H54 (cell line): ENCODE results near the gene GAGE12H.
"Not testable (repeated sequence)": the region's sequence is repeated elsewhere in the genome, so short reads cannot be mapped to it uniquely, and the experiment has no call there.

Source experiments
- DNase-seq: peaks from one replicate; pipeline ENCODE4 v3.0.0; 2011; ENCODE audit warnings: low spot score, mixed read lengths; ENCODE audit not compliant: insufficient read length
- FAIRE-seq: peaks from 3 replicates; lab custom pipeline; 2011; peaks lifted over from hg19 to GRCh38; lab: Jason Lieb, UNC
- POLR2A ChIP-seq: IDR thresholded peaks from 2 replicates; pipeline ENCODE4 v1.6.1; 2011; ENCODE audit warnings: low read depth, mild to moderate bottlenecking, low read length

The GAGE12H gene, protein sequence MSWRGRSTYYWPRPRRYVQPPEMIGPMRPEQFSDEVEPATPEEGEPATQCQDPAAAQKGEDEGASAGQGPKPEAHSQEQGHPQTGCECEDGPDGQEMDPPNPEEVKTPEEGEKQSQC

DNA sequence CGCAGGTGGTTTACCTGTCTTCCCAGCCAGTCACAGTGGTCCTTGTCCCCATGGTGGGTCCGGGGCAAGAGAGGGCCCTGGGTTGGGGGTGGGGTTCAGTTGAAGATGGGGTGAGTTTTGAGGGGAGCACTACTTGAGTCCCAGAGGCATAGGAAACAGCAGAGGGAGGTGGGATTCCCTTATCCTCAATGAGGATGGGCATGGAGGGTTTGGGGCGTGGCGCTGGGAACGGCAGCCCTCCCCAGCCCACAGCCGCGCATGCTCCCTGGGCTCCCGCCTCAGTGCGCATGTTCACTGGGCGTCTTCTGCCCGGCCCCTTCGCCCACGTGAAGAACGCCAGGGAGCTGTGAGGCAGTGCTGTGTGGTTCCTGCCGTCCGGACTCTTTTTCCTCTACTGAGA is at the start of gene GAGE12H:
GAGE12H (plus strand) TSS at position 301 of the 400 bp plus-strand sequence. CDS start 1,155 bp downstream, outside the sequence.
- not testable (repeated sequence) for FAIRE-seq, DNase-seq

DNA sequence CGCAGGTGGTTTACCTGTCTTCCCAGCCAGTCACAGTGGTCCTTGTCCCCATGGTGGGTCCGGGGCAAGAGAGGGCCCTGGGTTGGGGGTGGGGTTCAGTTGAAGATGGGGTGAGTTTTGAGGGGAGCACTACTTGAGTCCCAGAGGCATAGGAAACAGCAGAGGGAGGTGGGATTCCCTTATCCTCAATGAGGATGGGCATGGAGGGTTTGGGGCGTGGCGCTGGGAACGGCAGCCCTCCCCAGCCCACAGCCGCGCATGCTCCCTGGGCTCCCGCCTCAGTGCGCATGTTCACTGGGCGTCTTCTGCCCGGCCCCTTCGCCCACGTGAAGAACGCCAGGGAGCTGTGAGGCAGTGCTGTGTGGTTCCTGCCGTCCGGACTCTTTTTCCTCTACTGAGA is 47.9 kb upstream of the GAGE12H start, which contains the start of gene GAGE12C:
GAGE12C (plus strand) TSS at position 301 of the 400 bp plus-strand sequence. CDS start 1,155 bp downstream, outside the sequence.
- not testable (repeated sequence) for FAIRE-seq, DNase-seq

DNA sequence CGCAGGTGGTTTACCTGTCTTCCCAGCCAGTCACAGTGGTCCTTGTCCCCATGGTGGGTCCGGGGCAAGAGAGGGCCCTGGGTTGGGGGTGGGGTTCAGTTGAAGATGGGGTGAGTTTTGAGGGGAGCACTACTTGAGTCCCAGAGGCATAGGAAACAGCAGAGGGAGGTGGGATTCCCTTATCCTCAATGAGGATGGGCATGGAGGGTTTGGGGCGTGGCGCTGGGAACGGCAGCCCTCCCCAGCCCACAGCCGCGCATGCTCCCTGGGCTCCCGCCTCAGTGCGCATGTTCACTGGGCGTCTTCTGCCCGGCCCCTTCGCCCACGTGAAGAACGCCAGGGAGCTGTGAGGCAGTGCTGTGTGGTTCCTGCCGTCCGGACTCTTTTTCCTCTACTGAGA is 38.3 kb upstream of the GAGE12H start, which contains the start of gene GAGE12D:
GAGE12D (plus strand) TSS at position 301 of the 400 bp plus-strand sequence. CDS start 1,155 bp downstream, outside the sequence.
- not testable (repeated sequence) for FAIRE-seq, DNase-seq

DNA sequence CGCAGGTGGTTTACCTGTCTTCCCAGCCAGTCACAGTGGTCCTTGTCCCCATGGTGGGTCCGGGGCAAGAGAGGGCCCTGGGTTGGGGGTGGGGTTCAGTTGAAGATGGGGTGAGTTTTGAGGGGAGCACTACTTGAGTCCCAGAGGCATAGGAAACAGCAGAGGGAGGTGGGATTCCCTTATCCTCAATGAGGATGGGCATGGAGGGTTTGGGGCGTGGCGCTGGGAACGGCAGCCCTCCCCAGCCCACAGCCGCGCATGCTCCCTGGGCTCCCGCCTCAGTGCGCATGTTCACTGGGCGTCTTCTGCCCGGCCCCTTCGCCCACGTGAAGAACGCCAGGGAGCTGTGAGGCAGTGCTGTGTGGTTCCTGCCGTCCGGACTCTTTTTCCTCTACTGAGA is 28.8 kb upstream of the GAGE12H start, which contains the start of gene GAGE12E:
GAGE12E (plus strand) TSS at position 301 of the 400 bp plus-strand sequence. CDS start 1,155 bp downstream, outside the sequence.
- not testable (repeated sequence) for DNase-seq, FAIRE-seq

DNA sequence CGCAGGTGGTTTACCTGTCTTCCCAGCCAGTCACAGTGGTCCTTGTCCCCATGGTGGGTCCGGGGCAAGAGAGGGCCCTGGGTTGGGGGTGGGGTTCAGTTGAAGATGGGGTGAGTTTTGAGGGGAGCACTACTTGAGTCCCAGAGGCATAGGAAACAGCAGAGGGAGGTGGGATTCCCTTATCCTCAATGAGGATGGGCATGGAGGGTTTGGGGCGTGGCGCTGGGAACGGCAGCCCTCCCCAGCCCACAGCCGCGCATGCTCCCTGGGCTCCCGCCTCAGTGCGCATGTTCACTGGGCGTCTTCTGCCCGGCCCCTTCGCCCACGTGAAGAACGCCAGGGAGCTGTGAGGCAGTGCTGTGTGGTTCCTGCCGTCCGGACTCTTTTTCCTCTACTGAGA is 19.2 kb upstream of the GAGE12H start, which contains the start of gene GAGE12F:
GAGE12F (plus strand) TSS at position 301 of the 400 bp plus-strand sequence. CDS start 1,155 bp downstream, outside the sequence.
- DNase-seq, FAIRE-seq: not testable (repeated sequence)

DNA sequence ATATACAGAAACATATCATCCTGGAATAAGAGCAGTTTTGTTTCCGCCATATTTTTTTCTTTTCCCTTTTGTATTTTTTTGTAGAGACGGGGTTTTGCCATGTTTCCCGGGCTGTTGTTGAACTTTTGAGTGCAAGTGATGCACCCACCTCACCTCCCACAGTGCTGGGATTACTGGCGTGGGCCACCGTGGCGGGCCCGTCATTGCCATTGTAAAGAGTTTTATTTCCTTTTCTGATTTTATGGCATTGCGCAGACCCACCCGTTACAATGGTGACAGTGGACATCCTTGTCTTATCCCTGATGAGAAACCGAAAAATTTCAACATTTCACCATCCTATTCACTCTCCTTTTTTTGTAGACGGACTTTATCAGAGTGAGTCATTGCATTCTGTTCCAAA is 11.0 kb upstream of the GAGE12H start:
- FAIRE-seq, DNase-seq: not testable (repeated sequence)

DNA sequence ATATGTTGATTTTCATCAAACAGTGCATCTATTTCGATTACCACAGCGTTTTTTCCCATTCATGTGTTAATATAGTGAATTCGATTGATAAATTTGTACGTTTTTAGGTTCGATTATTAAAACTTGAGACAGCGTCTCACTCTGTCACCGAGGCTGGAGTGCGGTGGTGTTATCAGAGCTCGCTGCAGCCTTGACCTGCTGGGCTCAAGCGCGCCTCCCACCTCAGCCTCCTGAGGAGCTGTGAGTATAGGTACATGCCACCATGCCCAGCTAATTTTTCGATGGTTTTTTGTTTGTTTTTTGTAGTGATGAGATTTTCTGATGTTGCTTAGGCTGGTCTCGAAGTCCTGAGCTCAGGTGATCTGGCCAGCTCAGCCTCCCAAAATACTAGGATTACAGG is 10.6 kb upstream of the GAGE12H start:
- not testable (repeated sequence) for DNase-seq, FAIRE-seq

DNA sequence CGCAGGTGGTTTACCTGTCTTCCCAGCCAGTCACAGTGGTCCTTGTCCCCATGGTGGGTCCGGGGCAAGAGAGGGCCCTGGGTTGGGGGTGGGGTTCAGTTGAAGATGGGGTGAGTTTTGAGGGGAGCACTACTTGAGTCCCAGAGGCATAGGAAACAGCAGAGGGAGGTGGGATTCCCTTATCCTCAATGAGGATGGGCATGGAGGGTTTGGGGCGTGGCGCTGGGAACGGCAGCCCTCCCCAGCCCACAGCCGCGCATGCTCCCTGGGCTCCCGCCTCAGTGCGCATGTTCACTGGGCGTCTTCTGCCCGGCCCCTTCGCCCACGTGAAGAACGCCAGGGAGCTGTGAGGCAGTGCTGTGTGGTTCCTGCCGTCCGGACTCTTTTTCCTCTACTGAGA is 9.6 kb upstream of the GAGE12H start, which contains the start of gene GAGE12G:
GAGE12G (plus strand) TSS at position 301 of the 400 bp plus-strand sequence. CDS start 1,155 bp downstream, outside the sequence.
- not testable (repeated sequence) for FAIRE-seq, DNase-seq

DNA sequence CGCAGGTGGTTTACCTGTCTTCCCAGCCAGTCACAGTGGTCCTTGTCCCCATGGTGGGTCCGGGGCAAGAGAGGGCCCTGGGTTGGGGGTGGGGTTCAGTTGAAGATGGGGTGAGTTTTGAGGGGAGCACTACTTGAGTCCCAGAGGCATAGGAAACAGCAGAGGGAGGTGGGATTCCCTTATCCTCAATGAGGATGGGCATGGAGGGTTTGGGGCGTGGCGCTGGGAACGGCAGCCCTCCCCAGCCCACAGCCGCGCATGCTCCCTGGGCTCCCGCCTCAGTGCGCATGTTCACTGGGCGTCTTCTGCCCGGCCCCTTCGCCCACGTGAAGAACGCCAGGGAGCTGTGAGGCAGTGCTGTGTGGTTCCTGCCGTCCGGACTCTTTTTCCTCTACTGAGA is 9.4 kb downstream of the GAGE12H start, which contains the start of gene GAGE2A:
GAGE2A (plus strand) TSS at position 301 of the 400 bp plus-strand sequence. CDS start 1,155 bp downstream, outside the sequence.
- DNase-seq, FAIRE-seq: not testable (repeated sequence)

DNA sequence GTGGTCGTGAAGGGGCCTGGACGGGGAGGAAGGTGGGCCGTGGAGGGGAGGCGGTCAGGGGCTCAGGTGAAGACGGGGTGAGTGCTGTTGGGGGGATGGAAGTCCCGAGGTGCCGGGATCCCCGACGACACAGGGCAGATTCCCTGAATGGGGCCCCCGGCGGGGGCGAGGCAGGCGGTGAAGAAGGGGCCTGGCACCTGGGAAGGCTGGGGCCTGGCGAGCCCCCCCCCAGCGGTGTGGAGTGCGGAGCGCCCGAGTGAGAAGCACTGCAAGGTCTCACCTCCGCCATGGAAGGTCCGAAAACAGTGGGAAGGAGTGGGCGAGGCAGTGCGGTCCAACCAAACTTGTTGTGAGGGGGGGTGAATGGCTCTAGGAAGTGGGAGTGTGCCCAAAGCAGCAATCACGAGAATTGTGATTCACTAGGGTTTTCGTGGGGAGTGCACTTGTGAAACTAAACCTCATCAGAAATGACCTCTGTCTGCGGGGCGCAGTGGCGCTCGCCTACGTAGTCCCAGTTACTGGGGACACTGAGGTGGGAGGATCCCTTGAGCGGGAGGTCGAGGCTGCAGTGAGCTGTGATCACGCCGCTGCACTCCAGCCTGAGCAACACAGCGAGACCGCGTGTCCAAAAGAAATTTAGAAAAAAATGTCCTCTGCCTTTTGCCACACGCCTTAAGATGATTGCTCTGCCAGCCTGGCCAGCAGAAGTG is 10.2 kb downstream of the GAGE12H start:
- DNase-seq, FAIRE-seq: not testable (repeated sequence)

DNA sequence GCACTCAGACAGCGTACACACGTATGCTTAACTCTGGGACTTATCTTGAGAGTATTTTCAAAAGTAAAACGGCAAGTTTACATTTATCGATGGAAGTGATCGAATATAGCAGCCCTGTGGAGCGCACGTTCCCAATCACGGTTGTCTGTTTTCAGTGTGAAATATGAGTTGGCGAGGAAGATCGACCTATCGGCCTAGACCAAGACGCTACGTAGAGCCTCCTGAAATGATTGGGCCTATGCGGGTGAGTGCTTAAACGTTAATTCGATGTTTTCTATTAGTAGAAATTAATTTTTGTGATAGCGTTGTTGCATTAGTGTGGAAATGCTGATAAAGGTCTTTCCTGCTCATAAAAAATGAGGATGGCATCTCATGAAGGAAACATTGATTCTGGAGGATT is 10.7 kb downstream of the GAGE12H start:
- FAIRE-seq, DNase-seq: not testable (repeated sequence)

DNA sequence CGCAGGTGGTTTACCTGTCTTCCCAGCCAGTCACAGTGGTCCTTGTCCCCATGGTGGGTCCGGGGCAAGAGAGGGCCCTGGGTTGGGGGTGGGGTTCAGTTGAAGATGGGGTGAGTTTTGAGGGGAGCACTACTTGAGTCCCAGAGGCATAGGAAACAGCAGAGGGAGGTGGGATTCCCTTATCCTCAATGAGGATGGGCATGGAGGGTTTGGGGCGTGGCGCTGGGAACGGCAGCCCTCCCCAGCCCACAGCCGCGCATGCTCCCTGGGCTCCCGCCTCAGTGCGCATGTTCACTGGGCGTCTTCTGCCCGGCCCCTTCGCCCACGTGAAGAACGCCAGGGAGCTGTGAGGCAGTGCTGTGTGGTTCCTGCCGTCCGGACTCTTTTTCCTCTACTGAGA is 19.0 kb downstream of the GAGE12H start, which contains the start of gene GAGE1:
GAGE1 (plus strand) TSS at position 301 of the 400 bp plus-strand sequence. CDS start 1,155 bp downstream, outside the sequence.
- not testable (repeated sequence) for DNase-seq, FAIRE-seq

DNA sequence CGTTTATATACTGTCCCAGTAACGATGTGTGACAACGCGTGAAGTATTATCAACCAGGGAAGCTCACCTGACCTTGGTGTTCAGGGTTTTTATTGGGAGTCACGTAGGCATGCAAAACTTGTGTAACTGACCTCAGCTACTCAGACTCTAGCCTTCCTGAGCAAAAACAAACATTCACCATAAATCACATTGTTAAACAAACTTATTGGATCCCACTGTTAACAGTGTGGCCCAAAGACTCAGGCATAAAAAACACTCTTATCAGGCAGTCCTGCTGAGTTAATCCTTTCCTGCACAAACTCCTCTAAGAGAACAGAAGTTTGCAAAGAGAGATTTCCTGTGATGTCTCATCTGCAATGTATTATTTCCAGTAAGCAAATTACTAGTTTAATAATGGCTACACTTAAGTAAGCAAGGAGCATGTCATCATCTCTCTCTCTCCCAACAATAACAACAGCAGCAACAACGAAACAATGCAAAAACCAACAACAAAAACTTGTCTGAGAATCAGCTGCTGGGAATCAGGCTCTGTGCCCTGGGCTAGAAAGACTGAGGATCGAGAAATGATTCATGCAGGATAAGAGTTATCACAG is 31.1 kb downstream of the GAGE12H start:
- no peak for DNase-seq
- FAIRE-seq, result no peak
- TF ChIP-seq POLR2A, result no peak

DNA sequence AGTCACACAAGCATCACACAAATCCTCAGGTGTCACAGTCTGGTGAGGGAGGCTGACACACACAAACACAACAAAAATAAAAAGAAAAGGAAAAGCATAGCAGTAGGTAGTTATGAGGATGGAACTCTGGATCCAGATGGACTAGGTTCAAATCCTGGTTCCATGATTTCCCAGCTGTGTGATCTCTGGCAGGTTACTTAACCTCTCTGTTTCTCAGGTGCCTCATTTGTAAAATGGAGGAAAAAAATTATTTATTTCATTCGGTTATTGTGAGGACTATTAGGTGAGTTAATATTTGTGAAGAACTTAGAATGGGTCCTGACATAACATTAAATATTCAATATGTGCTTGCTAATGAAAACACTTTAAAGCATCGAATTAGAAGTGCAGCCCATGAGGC is 38.8 kb downstream of the GAGE12H start:
- DNase-seq, result no peak
- no peak for FAIRE-seq
- no peak for TF ChIP-seq POLR2A
